Measurements from ENCODE around the gene NCOA1.

- TF ChIP-seq MTA2 (IDR thresholded peaks at IDR 0.05; ENCODE audit: low read depth): no peak
- TF ChIP-seq POLR2AphosphoS5 (IDR thresholded peaks at IDR 0.05; ENCODE audit: low read length): no peak
- TF ChIP-seq HDGF (IDR thresholded peaks at IDR 0.05): no peak
- TF ChIP-seq CTCF (IDR thresholded peaks at IDR 0.05 in 2 of 3, conservative IDR thresholded peaks at IDR 0.05 in 1 of 3; ENCODE audit: control insufficient read depth in 2 of 3, extremely low read depth in 1 of 3, insufficient read depth in 1 of 3, low read depth in 3 of 3, low read length in 3 of 3): no peak
- no peak for TF ChIP-seq HDAC2 (IDR thresholded peaks at IDR 0.05)
- TF ChIP-seq POLR2A (IDR thresholded peaks at IDR 0.05; ENCODE audit: low read depth, low read length): no peak
- TF ChIP-seq FOXK2 (IDR thresholded peaks at IDR 0.05): no peak
- TF ChIP-seq SUZ12 (IDR thresholded peaks at IDR 0.05; ENCODE audit: unreplicated experiment): no peak
- no peak for TF ChIP-seq CREB1 (IDR thresholded peaks at IDR 0.05; ENCODE audit: low read depth)
- no peak for TF ChIP-seq ZNF24 (IDR thresholded peaks at IDR 0.05)
- no peak for TF ChIP-seq TCF12 (IDR thresholded peaks at IDR 0.05; ENCODE audit: low read depth, low read length)
- TF ChIP-seq GABPA (IDR thresholded peaks at IDR 0.05; ENCODE audit: low read depth): no peak
Observed at GRCh38 chr2:24451805-24452501, 39.1 kb upstream of the NCOA1 start.

Measured in GM12878 (cell line).